ENCODE data around the gene PLEKHA4.
"Not testable (repeated sequence)": the region's sequence is repeated elsewhere in the genome, so short reads cannot be mapped to it uniquely, and the experiment has no call there.

Gene PLEKHA4

GRCh38 chr19:48907671-48908070 is 39.3 kb upstream of the PLEKHA4 start:
- Histone ChIP-seq H3K9me3 (ENCODE audit: control insufficient read depth, insufficient read depth, low read length) (no peaks in the 10 kb centered on the region), H3K9me2 (replicated peaks; ENCODE audit: control insufficient read depth, low read length) (no peaks in the 10 kb centered on the region), H3F3A (ENCODE audit: control insufficient read depth, insufficient read depth) (0 out of 2 replicates have a peak, but pooled peaks cover 7% of the 10 kb centered on the region), H3K79me2 (ENCODE audit: control insufficient read depth, low read length) (peaks cover 7% of the 10 kb centered on the region), H3K4me1 (ENCODE audit: control insufficient read depth, low read length) (peaks cover 42% of the 10 kb centered on the region), H3K4me2 (ENCODE audit: low read length) (no peak overlapping the region), H4K20me1 (ENCODE audit: control insufficient read depth, insufficient read depth, low read depth, low read length) (no peaks in the 10 kb centered on the region), H3K4me3 (ENCODE audit: low read length) (no peak overlapping the region), H3K27me3 (ENCODE audit: control insufficient read depth, low read length) (no peaks in the 10 kb centered on the region), H3K27ac (ENCODE audit: low read depth, low read length) (no peak overlapping the region), H3K36me3 (ENCODE audit: control insufficient read depth, low read length) (peaks cover 57% of the 10 kb centered on the region)
- TF ChIP-seq CTCF (IDR thresholded peaks at IDR 0.05; ENCODE audit: low read depth, low read length, poor library complexity, severe bottlenecking) (no peak), EZH2phosphoT487 (IDR thresholded peaks at IDR 0.05; ENCODE audit: borderline replicate concordance, low read length) (no peak)

GRCh38 chr19:48906324-48906723 is 37.9 kb upstream of the PLEKHA4 start:
- H3K9me3 ChIP-seq (ENCODE audit: control insufficient read depth, insufficient read depth, low read length): no peaks in the 10 kb centered on the region
- TF ChIP-seq CTCF (IDR thresholded peaks at IDR 0.05; ENCODE audit: low read depth, low read length, poor library complexity, severe bottlenecking) (no peak), EZH2phosphoT487 (IDR thresholded peaks at IDR 0.05; ENCODE audit: borderline replicate concordance, low read length) (no peak)
- H3K9me2 ChIP-seq (replicated peaks; ENCODE audit: control insufficient read depth, low read length): no peaks in the 10 kb centered on the region
- no peak overlapping the region for H3K4me3 ChIP-seq (ENCODE audit: low read length)
- H3K27ac ChIP-seq (ENCODE audit: low read depth, low read length): no peak overlapping the region
- H3K36me3 ChIP-seq (ENCODE audit: control insufficient read depth, low read length): peaks cover 51% of the 10 kb centered on the region
- H3K4me2 ChIP-seq (ENCODE audit: low read length): no peak overlapping the region
- no peaks in the 10 kb centered on the region for H4K20me1 ChIP-seq (ENCODE audit: control insufficient read depth, insufficient read depth, low read depth, low read length)
- 0 out of 2 replicates have a peak, but pooled peaks cover 7% of the 10 kb centered on the region for H3F3A ChIP-seq (ENCODE audit: control insufficient read depth, insufficient read depth)
- H3K27me3 ChIP-seq (ENCODE audit: control insufficient read depth, low read length): no peaks in the 10 kb centered on the region
- peaks cover 18% of the 10 kb centered on the region for H3K79me2 ChIP-seq (ENCODE audit: control insufficient read depth, low read length)
- peaks cover 40% of the 10 kb centered on the region for H3K4me1 ChIP-seq (ENCODE audit: control insufficient read depth, low read length)

GRCh38 chr19:48905664-48906063 is 37.2 kb upstream of the PLEKHA4 start:
- Histone ChIP-seq H3F3A (ENCODE audit: control insufficient read depth, insufficient read depth) (0 out of 2 replicates have a peak, but pooled peaks cover 7% of the 10 kb centered on the region), H3K9me2 (replicated peaks; ENCODE audit: control insufficient read depth, low read length) (no peaks in the 10 kb centered on the region), H4K20me1 (ENCODE audit: control insufficient read depth, insufficient read depth, low read depth, low read length) (no peaks in the 10 kb centered on the region), H3K9me3 (ENCODE audit: control insufficient read depth, insufficient read depth, low read length) (no peaks in the 10 kb centered on the region), H3K4me3 (ENCODE audit: low read length) (no peak overlapping the region), H3K36me3 (ENCODE audit: control insufficient read depth, low read length) (peaks cover 50% of the 10 kb centered on the region), H3K79me2 (ENCODE audit: control insufficient read depth, low read length) (peaks cover 23% of the 10 kb centered on the region), H3K4me2 (ENCODE audit: low read length) (no peak overlapping the region), H3K27me3 (ENCODE audit: control insufficient read depth, low read length) (no peaks in the 10 kb centered on the region), H3K27ac (ENCODE audit: low read depth, low read length) (no peak overlapping the region), H3K4me1 (ENCODE audit: control insufficient read depth, low read length) (peaks cover 41% of the 10 kb centered on the region)
- no peak for TF ChIP-seq EZH2phosphoT487 (IDR thresholded peaks at IDR 0.05; ENCODE audit: borderline replicate concordance, low read length)
- no peak for TF ChIP-seq CTCF (IDR thresholded peaks at IDR 0.05; ENCODE audit: low read depth, low read length, poor library complexity, severe bottlenecking)

- not testable (repeated sequence) for H3F3A ChIP-seq (ENCODE audit: control insufficient read depth, insufficient read depth); H4K20me1 ChIP-seq (ENCODE audit: control insufficient read depth, insufficient read depth, low read depth, low read length); H3K27me3 ChIP-seq (ENCODE audit: control insufficient read depth, low read length); H3K27ac ChIP-seq (ENCODE audit: low read depth, low read length); H3K4me3 ChIP-seq (ENCODE audit: low read length); H3K9me2 ChIP-seq (replicated peaks; ENCODE audit: control insufficient read depth, low read length); H3K9me3 ChIP-seq (ENCODE audit: control insufficient read depth, insufficient read depth, low read length); H3K4me2 ChIP-seq (ENCODE audit: low read length)
- H3K4me1 ChIP-seq (ENCODE audit: control insufficient read depth, low read length): peaks cover 26% of the 10 kb centered on the region
- H3K79me2 ChIP-seq (ENCODE audit: control insufficient read depth, low read length): peaks cover 25% of the 10 kb centered on the region
- peaks cover 45% of the 10 kb centered on the region for H3K36me3 ChIP-seq (ENCODE audit: control insufficient read depth, low read length)
Observed at GRCh38 chr19:48903788-48904187, 35.4 kb upstream of the PLEKHA4 start.

- H3K4me3 ChIP-seq (ENCODE audit: low read length); H3K27me3 ChIP-seq (ENCODE audit: control insufficient read depth, low read length); H3K27ac ChIP-seq (ENCODE audit: low read depth, low read length); H3F3A ChIP-seq (ENCODE audit: control insufficient read depth, insufficient read depth); H3K4me2 ChIP-seq (ENCODE audit: low read length); H4K20me1 ChIP-seq (ENCODE audit: control insufficient read depth, insufficient read depth, low read depth, low read length); H3K9me3 ChIP-seq (ENCODE audit: control insufficient read depth, insufficient read depth, low read length); H3K9me2 ChIP-seq (replicated peaks; ENCODE audit: control insufficient read depth, low read length): not testable (repeated sequence)
- H3K4me1 ChIP-seq (ENCODE audit: control insufficient read depth, low read length): peaks cover 17% of the 10 kb centered on the region
- H3K36me3 ChIP-seq (ENCODE audit: control insufficient read depth, low read length): peaks cover 33% of the 10 kb centered on the region
- peaks cover 24% of the 10 kb centered on the region for H3K79me2 ChIP-seq (ENCODE audit: control insufficient read depth, low read length)
Observed at GRCh38 chr19:48902291-48902690, 33.9 kb upstream of the PLEKHA4 start.
